Stomach (tissue), 9 donors: Measurements from ENCODE around the gene KIAA1671. TPM values are rescaled to one million over a fixed set of nuclear protein-coding genes. Genes with fewer than 3 reads are reported as not detected.

Experiments used
- DNase-seq, 2 donors: peaks; one replicate each; pipeline versions ENCODE4 v3.0.0 to v3.0.0-alpha.2; 2013 to 2019
- H3K27ac ChIP-seq, 5 donors: fragments of 200-600 bp in 4 of 5; sonication (generic) in 4 of 5; one replicate each; pipeline ENCODE4 v1.5.1; 2013 to 2019; ENCODE audit warnings: mild to moderate bottlenecking in 1 of 5, moderate library complexity in 1 of 5
- H3K27me3 ChIP-seq, 3 donors: fragments of 200-600 bp; sonication (generic); one replicate each; pipeline ENCODE4 v1.5.1; 2017 to 2019; ENCODE audit warnings: mixed run types in 1 of 3
- H3K36me3 ChIP-seq, 4 donors: fragments of 200-600 bp; sonication (generic); 1 replicate in 3 of 4; 2 replicates in 1 of 4; pipeline ENCODE4 v1.5.1; 2016 to 2019
- H3K4me1 ChIP-seq, 4 donors: fragments of 200-600 bp; sonication (generic); one replicate each; pipeline ENCODE4 v1.5.1; 2016 to 2019
- H3K4me3 ChIP-seq, 4 donors: fragments of 200-600 bp; sonication (generic) in 3 of 4; one replicate each; pipeline ENCODE4 v1.5.1; 2016 to 2019; ENCODE audit warnings: mild to moderate bottlenecking in 1 of 4
- H3K9me3 ChIP-seq, 4 donors: fragments of 200-600 bp; sonication (generic); one replicate each; pipeline ENCODE4 v1.5.1; 2016 to 2019
- CTCF ChIP-seq, 7 experiments: fragments of 450-650 bp in 4 of 7; fragments of 200-600 bp in 3 of 7; sonication (generic) in 3 of 7; IDR thresholded peaks; one replicate each; pipeline ENCODE4 v1.5.1; 2016 to 2019; ENCODE audit warnings: antibody characterized with exemption in 7 of 7, control low read depth in 2 of 7, mild to moderate bottlenecking in 1 of 7
- EP300 ChIP-seq: sonication (generic); formaldehyde crosslinking; IDR thresholded peaks from one replicate; pipeline ENCODE4 v1.6.1; 2017; ENCODE audit warnings: antibody characterized with exemption
- POLR2A ChIP-seq, 4 donors: fragments of 450-650 bp; IDR thresholded peaks; one replicate each; pipeline ENCODE4 v1.6.1; 2016; ENCODE audit warnings: antibody characterized with exemption in 4 of 4, control low read depth in 2 of 4, mild to moderate bottlenecking in 1 of 4, moderate library complexity in 1 of 4
- POLR2AphosphoS5 ChIP-seq, 3 donors: sonication (generic); formaldehyde crosslinking; IDR thresholded peaks; one replicate each; pipeline ENCODE4 v1.6.1; 2016; ENCODE audit warnings: antibody characterized with exemption in 3 of 3
- WGBS, 5 donors: extraction: QIAGEN DNeasy Blood & Tissue Kit in 3 of 5; methylation state at CpG; one replicate each; pipeline versions ENCODE4 v1.1.5 to v1.1.7; 2013 to 2018; 5-methylcytosine and 5-hydroxymethylcytosine counted together
- intact Hi-C: fragments of 100-400 bp; cut with DNase I; formaldehyde crosslinking; loops from one replicate; pipeline ENCODE4 v1.15.1; 2023; ENCODE audit warnings: low total_unique reads
- polyA plus RNA-seq, 3 donors: library from polyadenylated mRNA; stranded (reverse); fragments of 200-250 nt; gene quantifications; one replicate each; pipeline ENCODE4 v1.2.3, GENCODE V29; 2013
- total RNA-seq, 5 donors: library from RNA; depleted of rRNA; stranded (reverse); fragments of >200 nt; gene quantifications; one replicate each; pipeline versions ENCODE4 v1.1.0 to v1.2.3, GENCODE V29; 2014 to 2016
- donor health status: healthy with polysubstance abuse.
- donor health status: Bipolar disorder and iron deficiency.
- donor health status: healthy.

The KIAA1671 gene
- total and polyA plus RNA-seq, 8 donors = 5.7 to 80.5 (median 32.5) TPM

DNA sequence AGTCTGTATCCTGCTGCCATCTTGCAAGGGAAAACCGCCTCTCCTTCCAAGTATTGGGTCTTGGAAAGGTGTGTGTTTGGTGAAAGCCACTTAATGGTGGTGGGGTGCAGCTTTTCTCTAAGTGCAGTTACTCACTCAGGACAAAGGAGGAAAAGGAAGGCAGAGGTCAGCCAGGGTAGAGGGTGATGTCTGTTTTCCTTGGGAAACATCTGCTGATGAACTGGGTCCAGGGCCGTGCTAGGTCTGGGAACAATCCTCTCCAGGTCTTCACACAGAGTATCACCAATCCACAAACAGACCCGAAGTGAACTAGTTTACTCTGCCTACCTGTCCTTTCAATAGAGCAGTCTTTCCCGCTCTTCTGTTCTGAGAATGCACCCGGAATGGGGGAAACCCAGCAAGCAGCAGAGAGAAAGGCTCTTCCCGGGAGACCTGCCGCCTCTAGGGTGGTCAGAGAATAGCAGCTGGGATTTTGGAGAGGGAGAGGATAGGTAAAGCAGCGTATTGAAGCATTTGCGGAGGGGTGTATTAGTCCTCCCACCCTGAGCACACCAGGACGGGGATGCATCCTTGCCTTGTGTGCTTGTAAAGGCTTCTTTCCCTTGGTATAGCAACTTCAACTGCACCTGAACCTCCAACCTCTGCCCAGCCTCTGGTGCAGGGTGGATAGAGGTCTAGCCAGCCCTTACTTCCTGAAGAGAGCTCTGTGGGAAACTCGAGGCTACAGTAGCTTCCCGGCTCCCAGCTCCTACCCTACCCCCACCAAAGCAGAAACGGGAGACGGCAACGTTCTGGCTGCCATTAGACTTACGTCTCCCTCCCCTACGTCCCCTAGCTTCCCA is 26.7 kb upstream of the KIAA1671 start:
- WGBS, 5 donors = 56 to 65% (median 57%) methylated on average over 17 of the region's 17 CpGs
- H3K27me3 ChIP-seq = no peaks in the 10 kb centered on the region
- no peak overlapping the region for H3K4me3 ChIP-seq
- DNase-seq = no peak
- no peaks in the 10 kb centered on the region for H3K9me3 ChIP-seq
- TF ChIP-seq EP300 = no peak
- TF ChIP-seq CTCF (IDR thresholded peaks at IDR 0.05) = no peak
- TF ChIP-seq POLR2A (IDR thresholded peaks at IDR 0.05) = no peak
- no peak for TF ChIP-seq POLR2AphosphoS5 (IDR thresholded peaks at IDR 0.05)
- no peaks in the 10 kb centered on the region for H3K4me1 ChIP-seq
- intact Hi-C loops = no loop called here
- no peak overlapping the region for H3K27ac ChIP-seq
- peaks cover 0 to 25% (median 10%) of the 10 kb centered on the region in 4 donors for H3K36me3 ChIP-seq

- DNase-seq = no peak
- Histone ChIP-seq H3K4me3 (no peak overlapping the region), H3K27me3 (no peaks in the 10 kb centered on the region), H3K4me1 (no peaks in the 10 kb centered on the region), H3K36me3 (peaks cover 0 to 25% (median 10%) of the 10 kb centered on the region in 4 donors), H3K9me3 (no peaks in the 10 kb centered on the region), H3K27ac (no peak overlapping the region)
- TF ChIP-seq POLR2AphosphoS5 (IDR thresholded peaks at IDR 0.05) = no peak
- no peak for TF ChIP-seq EP300
- no peak for TF ChIP-seq CTCF (IDR thresholded peaks at IDR 0.05)
- TF ChIP-seq POLR2A (IDR thresholded peaks at IDR 0.05) = no peak
- 52 to 73% (median 62%) methylated on average over 3 of the region's 3 CpGs for WGBS, 5 donors
- intact Hi-C loops = no loop called here
These were observed 26.1 kb upstream of the KIAA1671 start for GRCh38 chr22:24926428-24926725.

DNA sequence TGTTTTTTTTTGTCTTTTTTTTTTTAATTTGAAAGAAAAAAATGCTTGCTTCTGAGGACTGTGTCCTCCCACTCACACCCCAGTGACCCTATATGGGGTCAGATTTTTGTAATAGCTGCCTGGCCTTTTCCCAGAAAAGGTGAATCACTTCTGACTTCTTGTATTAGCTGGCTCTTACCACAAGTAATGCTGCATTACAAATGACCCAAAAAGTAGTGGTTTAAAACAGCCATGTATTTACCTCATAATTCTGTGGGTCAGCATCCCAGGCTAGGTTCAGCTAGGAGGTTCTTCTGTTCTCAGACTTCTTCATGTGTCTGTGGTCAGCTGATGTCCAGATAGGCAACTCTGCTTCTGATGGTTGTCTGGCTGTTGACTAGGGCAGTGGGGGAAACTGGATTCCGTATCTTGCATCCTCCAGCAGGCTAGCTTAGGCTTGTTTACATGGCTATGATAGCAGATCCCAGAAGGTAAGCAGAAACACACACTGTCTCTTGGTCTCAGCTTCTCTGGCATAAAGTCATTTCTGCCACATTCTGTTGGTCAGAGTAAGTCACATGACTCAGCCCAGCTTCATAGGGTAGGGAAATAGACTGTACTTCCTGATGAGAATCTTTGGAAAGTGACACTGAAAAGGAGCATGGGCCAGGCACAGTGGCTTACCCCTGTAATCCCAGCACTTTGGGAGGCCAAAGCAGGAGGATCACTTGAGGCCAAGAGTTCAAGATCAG is 25.5 kb upstream of the KIAA1671 start:
- no peak for DNase-seq
- no peak overlapping the region for H3K27ac ChIP-seq
- H3K4me3 ChIP-seq = no peak overlapping the region
- no peaks in the 10 kb centered on the region for H3K27me3 ChIP-seq
- TF ChIP-seq EP300 (no peak), POLR2AphosphoS5 (IDR thresholded peaks at IDR 0.05) (no peak), CTCF (IDR thresholded peaks at IDR 0.05) (no peak), POLR2A (IDR thresholded peaks at IDR 0.05) (no peak)
- H3K9me3 ChIP-seq = no peaks in the 10 kb centered on the region
- intact Hi-C loops = no loop called here
- no peaks in the 10 kb centered on the region for H3K4me1 ChIP-seq
- H3K36me3 ChIP-seq = peaks cover 0 to 25% (median 10%) of the 10 kb centered on the region in 4 donors
- WGBS, 5 donors = 75 to 96% (median 94%) methylated on average over 1 of the region's 1 CpG

DNA sequence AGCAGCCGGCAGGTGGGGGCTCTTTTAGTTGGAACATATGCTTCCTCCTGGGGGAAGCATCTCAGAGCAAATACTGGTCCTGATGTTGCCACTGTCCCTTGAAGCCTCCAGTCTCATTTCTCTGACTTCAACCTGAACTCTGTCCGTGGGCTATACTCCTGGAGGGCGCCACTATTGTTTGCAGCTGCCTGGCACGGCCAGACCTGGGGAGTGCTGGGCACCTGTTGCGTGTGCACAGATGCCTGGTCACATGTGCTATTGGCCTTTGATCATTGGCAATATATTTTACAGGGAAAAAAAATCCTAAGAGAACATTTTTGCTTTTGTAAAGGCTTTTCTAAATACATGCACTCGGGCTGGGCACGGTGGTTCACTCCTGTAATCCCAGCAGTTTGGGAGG is 24.2 kb upstream of the KIAA1671 start:
- no peaks in the 10 kb centered on the region for H3K27me3 ChIP-seq
- TF ChIP-seq POLR2AphosphoS5 (IDR thresholded peaks at IDR 0.05) = no peak
- no peak for TF ChIP-seq POLR2A (IDR thresholded peaks at IDR 0.05)
- TF ChIP-seq CTCF (IDR thresholded peaks at IDR 0.05) = no peak
- TF ChIP-seq EP300 = no peak
- no peak overlapping the region for H3K27ac ChIP-seq
- 79 to 87% (median 85%) methylated on average over 7 of the region's 7 CpGs for WGBS, 5 donors
- intact Hi-C loops = no loop called here
- no peak for DNase-seq
- peaks cover 0 to 25% (median 10%) of the 10 kb centered on the region in 4 donors for H3K36me3 ChIP-seq
- no peak overlapping the region for H3K4me3 ChIP-seq
- no peaks in the 10 kb centered on the region for H3K9me3 ChIP-seq
- H3K4me1 ChIP-seq = no peaks in the 10 kb centered on the region
